ENCODE measurements around the gene PITPNC1.

Gene PITPNC1

DNA sequence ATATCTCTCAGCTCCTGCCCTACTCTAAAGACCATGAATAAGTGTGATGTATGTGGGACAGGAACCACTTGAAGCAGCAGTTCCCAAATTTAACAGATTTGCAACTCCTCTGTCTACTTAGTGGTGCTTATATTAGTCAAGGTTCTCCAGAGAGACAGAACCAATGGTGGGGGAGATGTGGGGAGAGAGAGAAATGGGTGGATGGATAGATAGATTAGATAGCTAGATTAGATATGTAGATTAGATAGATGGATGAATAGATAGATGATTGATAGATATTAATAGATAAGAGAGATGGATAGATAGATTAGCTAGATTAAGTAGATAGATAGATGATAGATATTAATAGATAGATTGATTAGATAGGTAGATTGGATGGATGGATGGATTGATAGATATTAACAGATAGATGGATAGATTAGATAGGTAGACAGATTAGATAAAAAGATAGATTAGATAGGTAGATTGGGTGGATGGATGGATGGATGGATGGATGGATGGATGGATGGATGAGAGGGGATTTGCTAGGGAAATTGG lies 186.7 kb downstream of the PITPNC1 start:
- H3K4me3 ChIP-seq (ENCODE audit: control insufficient read depth, low read depth, low read length), result no peak overlapping the region
- no peak for TF ChIP-seq CTCF (conservative IDR thresholded peaks at IDR 0.05; ENCODE audit: control insufficient read depth, insufficient read depth, low read depth, low read length)
- DNase-seq (ENCODE audit: low read depth), result no peak

- no peak overlapping the region for H3K4me3 ChIP-seq (ENCODE audit: control insufficient read depth, low read depth, low read length)
- TF ChIP-seq CTCF (conservative IDR thresholded peaks at IDR 0.05; ENCODE audit: control insufficient read depth, insufficient read depth, low read depth, low read length), result no peak
- DNase-seq (ENCODE audit: low read depth), result no peak
Observed at GRCh38 chr17:67565068-67565467, 188.0 kb downstream of the PITPNC1 start.

DNA sequence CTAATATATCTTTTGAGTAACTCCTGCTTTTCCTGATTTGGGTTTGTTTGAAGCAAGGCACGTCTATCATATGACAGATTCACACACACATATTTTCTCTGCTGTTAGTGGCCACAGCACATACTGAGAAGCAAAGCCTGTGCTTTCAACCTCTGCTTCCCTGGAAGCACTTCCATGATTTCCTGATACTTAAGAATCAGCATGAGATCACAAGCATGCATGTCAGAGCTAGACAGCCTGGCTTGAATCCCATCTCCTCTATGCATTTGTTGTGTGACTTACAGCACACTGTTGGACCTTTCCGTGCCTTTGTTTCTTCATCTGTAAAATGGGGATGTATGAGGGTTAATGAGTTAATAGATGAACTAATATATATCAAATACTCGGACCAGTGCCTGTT lies 189.6 kb downstream of the PITPNC1 start:
- no peak overlapping the region for H3K4me3 ChIP-seq (ENCODE audit: control insufficient read depth, low read depth, low read length)
- TF ChIP-seq CTCF (conservative IDR thresholded peaks at IDR 0.05; ENCODE audit: control insufficient read depth, insufficient read depth, low read depth, low read length), result no peak
- DNase-seq (ENCODE audit: low read depth), result no peak

DNA sequence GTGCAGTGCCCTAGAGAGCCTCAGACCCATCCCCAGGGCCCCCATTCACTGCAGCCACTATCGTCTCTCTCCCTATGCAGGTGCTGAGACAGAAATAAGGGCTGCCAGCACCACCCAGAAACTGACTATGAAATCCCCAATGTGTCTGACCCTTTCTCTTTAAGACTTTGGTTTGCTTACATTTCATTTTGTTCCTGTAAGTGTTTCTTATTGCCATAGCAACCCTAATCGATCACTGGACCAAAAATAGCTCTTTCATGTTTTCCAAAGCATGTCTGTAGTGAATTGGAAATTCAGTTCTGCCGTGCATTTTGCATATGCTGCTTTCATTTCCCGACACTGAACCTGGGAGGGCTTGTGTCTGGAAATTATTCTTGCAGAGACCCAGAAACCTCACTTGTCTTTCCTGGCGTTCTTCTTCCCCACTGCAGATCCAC lies 192.0 kb downstream of the PITPNC1 start:
- no peak for TF ChIP-seq CTCF (conservative IDR thresholded peaks at IDR 0.05; ENCODE audit: control insufficient read depth, insufficient read depth, low read depth, low read length)
- no peak for DNase-seq (ENCODE audit: low read depth)
- H3K4me3 ChIP-seq (ENCODE audit: control insufficient read depth, low read depth, low read length), result no peak overlapping the region

DNA sequence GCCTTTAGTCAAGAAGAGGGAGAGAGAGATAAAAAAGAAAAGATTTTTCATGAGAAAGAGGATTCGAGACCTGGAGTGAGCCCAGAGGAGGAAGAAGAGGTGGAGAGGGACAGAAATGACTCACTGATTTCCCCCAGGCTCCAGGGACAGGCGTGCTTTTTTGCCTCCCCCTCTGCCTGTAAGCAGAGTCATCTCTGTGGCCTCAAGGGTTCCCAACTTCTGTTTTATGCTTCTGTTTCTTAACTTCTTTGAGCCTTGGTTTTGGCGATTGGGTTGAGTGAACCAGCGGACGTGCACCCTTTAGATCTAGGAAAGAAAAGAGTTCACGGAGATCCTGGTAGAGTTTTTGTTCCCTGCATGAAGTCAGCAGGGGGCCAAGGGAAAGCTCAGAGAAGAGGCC lies 192.8 kb downstream of the PITPNC1 start:
- no peak overlapping the region for H3K4me3 ChIP-seq (ENCODE audit: control insufficient read depth, low read depth, low read length)
- no peak for TF ChIP-seq CTCF (conservative IDR thresholded peaks at IDR 0.05; ENCODE audit: control insufficient read depth, insufficient read depth, low read depth, low read length)
- DNase-seq (ENCODE audit: low read depth), result no peak

GRCh38 chr17:67570797-67571196 lies 193.7 kb downstream of the PITPNC1 start:
- DNase-seq (ENCODE audit: low read depth), result peak; percentile 20
- no peak for TF ChIP-seq CTCF (conservative IDR thresholded peaks at IDR 0.05; ENCODE audit: control insufficient read depth, insufficient read depth, low read depth, low read length)
- H3K4me3 ChIP-seq (ENCODE audit: control insufficient read depth, low read depth, low read length), result no peak overlapping the region

DNA sequence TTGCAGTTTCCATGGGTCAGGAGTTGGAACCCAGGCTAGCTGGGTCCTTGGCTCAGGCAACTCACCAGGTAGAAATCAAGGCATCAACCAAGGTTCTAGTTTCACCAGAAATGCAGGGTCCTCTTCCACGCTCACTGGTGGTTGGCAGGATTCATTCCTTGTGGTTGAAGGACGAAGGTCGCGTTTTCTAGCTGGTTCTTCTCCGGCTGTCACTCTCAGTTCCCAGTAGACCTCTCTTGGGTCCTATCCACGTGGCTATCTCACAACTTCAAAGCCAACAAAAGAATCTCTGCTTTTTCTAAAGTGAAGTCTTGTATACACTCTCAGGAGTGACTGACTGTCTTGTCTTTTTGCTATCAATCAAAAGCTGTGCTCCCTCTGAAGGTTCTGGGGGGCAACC lies 194.4 kb downstream of the PITPNC1 start:
- TF ChIP-seq CTCF (conservative IDR thresholded peaks at IDR 0.05; ENCODE audit: control insufficient read depth, insufficient read depth, low read depth, low read length), result no peak
- no peak overlapping the region for H3K4me3 ChIP-seq (ENCODE audit: control insufficient read depth, low read depth, low read length)
- no peak for DNase-seq (ENCODE audit: low read depth)

Data from fibroblast of mammary gland (primary cell).